Mucosa of gallbladder (tissue), 1 donor: Measurements from ENCODE around the gene ERC2. TPM values are rescaled to one million over a fixed set of nuclear protein-coding genes. Genes with fewer than 3 reads are reported as not detected.
"Not testable (repeated sequence)": the region's sequence is repeated elsewhere in the genome, so short reads cannot be mapped to it uniquely, and the experiment has no call there.

Experiments used
- DNase-seq: peaks from one replicate; pipeline ENCODE4 v3.0.0-alpha.2; 2020; ENCODE audit warnings: low spot score
- total RNA-seq: library from RNA; stranded (reverse); gene quantifications from one replicate; pipeline ENCODE4 v1.2.1, GENCODE V29; 2021
- donor health status: DM: no; HTN: no; CAD: no.

ERC2 gene
- total RNA-seq, 1 donor from 2014 or later, result 4.2 TPM

DNA sequence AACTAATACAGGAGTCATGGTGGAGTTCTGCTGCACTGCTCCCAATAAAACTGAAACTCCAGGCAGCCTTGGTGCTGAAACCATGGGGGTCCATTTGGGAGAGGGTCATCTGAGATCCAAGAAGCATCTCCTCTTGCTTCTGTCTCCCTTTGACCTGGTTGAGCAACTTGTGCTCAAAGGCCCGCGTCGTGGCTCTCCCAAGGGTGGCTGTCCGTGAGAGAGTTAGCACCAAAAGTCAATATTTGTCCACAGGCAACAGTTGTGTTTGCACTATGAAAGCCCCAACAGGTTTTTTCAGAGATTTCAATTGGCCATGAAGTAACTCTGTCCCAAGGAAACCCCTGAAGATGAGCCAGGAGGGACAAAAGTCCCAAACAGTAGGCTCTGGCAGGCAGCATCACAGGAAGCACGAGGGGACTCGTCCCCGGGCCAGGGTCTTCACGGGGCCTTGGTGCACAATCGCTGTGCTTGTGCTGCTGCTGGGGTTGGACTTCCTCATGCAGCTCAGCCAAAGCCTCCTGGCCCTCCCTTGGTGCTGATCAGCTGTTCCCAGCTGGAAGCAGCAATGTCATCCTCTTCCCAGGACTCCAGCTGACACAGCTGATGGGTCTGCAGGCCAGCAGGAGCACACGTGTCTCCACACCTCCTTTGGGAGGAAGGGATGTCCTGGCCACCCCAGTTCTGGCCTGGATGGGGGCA lies 941.8 kb downstream of the ERC2 start:
- DNase-seq, result no peak

DNA sequence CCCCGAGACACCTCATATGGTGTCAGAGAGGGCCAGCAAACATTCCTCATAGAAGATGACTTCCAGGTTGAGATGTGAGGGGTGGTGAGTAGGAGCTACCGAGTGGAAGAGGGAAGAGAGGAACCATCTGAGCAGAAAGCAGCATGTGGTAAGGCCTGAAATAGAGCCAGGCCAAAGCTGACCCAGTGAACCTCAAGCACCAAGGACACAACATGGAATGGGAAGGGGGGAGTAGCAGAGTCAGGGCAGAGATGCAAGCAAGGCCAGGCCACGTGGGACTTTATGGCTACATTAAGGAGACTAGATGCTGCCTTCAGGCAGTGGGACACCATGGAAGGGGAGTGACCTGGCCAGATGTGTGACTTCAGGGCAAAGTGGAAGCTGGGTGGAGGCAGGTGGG lies 942.8 kb downstream of the ERC2 start:
- DNase-seq, result no peak

DNA sequence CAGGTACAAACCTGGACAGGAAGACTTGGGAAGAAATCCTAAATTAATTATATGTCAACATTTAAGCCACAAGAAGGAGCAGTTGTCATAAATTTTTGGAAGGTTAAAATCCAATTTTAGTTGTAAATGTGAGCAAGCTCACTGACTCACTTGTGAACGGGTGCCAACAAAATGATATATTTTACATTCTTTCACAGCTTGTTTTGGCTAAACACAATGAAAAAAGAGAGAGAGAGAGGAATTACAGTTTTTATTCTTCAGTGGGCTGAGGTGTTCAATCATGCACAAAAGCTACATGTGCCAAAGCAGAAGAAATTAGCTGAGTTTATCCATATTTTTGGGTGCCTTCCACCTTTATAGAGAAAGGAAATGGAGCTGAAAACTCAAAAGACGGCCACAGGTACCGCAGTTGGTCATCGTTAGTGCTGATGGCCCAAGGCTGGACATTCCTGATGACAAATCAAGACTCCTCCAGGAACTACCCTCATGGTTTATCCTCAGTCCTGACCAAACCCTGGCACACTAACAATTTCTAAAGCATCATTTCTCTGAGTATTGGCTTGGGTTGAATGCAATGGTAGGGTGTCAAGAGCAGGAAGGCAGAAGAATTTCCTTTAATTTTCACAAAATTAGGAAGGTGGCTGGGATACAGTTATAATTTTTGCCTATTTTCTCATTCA lies 943.6 kb downstream of the ERC2 start:
- DNase-seq, result no peak

DNA sequence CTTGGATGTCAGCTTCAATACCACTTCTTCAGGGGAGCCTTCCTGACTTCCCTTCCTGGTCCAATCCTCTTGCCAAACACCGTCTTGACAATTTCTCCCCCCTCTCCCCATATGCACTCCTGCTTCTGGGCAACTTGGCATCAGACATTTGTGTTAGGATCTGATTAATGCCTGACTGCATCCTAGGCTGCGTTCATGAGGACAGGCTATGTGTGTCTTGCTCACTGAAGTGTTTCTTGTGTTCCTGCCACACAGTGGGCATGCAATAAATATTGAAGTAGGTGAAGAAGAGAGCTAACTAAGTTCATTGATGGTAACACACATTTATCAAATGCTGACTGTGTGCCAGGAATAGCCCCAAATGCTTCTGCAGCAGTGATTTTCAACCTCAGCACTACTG lies 944.8 kb downstream of the ERC2 start:
- DNase-seq, result no peak

DNA sequence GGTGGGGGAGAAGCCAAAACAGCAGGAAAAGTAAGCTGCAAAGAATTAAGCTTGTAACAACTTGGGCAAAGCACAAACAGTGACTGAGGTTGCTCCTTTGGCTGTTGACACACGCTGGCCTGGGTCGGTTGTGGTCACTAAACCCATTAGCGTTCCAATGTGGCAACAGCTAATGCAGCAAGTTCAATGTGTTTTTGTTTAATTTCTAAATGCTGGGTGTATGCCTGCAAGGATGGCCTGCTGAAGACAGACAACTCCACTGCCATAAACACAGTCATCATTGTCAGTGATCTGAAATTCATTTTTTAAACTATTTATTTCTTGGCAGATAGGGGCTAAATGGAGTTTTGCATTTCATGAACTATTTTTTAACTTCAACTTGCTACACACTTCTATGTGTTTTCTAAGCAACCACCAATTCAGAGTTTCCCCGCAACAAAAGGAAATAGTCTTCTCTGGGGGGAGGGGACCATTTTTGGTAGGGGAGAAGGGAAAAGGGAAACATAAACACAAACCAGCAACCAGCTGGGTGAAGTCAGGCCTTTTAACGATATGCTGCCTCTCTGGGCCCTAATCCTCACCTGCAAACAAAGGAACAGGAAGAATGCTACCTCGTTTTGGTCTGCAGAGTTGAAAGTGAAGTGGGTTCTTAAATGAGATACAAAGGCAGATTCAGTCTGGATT lies 946.4 kb downstream of the ERC2 start:
- DNase-seq, result no peak

DNA sequence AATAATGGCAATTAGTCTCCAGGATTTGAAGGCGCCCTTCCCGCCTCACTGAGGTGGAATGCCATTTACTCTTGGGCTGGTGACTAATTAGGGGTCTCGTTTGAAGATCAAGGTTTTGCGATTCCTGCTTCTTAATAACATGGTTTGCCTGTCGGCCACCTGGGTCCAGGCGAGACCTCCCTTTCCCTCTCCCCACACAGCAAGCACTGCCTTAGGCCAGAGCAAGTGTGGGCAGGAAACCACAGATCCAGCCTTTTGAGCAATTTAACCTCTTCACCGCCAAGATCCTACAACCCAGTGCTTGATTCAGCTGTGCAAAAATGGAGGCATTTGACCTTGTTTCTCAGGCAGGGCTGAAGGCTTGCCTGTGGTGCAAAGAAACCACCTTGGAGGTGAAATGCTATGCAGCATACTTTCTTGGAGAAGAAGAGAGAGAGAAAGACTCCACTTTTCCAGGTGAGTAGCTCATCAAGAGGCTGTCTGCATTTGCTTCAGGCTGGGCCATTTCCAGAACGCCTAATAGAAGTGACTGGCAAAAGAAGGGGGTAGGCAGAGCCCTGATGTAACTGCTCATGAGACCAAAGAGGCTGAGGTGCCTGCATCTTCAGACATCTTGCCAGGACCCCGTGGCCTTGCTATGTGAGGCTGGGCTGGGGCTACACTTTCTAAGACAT lies 947.1 kb downstream of the ERC2 start:
- DNase-seq, result no peak

DNA sequence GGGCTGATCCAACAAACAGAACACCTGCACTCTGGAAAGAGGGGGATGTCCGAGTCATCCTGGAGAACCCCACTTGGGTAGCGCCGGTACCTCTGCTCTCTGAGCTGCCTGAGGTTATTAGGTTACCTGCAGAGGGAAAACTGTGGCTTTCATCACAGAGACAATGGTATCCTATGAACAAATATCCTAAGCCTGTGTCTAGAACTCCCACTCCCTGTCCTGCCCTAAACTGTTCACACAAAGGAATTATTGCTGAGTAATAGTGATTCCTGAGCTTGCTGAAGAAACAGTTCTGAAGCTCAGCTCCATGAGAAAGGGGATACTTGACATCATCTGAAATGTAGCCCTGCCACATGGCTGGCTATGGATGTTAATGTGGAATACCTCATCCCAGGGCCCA lies 949.2 kb downstream of the ERC2 start:
- DNase-seq, result no peak

DNA sequence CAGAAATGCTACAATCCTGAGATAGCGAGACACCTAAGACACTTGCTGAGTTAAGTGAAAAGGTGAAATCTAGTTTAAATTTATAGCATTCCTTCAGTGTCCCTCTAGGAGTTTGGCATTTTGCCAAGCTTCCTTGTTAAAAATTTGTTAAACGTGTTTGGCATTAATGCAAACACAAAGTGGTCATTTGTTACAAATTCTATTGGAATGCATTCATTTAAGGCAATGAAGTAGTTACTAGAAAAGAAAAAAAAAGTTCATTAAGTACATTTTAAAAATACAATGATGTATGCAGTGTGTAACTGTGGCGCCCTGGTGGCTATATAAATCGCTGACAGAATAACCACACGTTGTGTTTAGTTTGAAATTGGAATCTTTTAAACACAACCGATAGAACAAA lies 949.8 kb downstream of the ERC2 start:
- no peak for DNase-seq

DNA sequence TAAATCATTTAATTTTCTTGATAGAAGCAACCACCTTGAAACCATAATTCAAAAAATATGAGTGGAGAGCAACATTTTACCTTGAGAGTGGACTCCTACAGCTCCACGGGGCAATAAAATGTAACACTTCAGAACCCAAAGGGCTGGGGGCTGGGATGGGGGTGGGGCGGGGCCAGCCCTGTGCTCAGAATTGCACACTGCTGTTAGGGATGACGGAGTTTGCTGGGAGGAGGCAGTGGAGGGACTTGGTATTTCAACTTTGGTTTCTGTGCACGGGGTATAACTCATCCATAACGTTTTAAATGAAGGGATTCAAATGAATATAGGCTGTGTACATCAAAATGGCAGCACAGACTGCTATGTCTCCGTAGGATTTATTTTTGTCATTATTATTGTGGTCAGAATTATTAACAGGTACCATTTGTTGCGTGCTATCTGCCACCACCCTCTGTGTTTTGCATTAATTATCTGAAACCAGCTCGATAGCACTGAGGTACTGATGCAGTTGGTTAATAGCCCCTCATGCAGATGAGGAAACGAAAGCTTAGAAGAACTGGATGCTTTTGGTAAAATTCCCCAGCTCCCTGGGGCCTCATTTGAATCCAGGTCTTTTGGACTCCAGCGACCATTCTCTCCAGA lies 951.8 kb downstream of the ERC2 start:
- no peak for DNase-seq

DNA sequence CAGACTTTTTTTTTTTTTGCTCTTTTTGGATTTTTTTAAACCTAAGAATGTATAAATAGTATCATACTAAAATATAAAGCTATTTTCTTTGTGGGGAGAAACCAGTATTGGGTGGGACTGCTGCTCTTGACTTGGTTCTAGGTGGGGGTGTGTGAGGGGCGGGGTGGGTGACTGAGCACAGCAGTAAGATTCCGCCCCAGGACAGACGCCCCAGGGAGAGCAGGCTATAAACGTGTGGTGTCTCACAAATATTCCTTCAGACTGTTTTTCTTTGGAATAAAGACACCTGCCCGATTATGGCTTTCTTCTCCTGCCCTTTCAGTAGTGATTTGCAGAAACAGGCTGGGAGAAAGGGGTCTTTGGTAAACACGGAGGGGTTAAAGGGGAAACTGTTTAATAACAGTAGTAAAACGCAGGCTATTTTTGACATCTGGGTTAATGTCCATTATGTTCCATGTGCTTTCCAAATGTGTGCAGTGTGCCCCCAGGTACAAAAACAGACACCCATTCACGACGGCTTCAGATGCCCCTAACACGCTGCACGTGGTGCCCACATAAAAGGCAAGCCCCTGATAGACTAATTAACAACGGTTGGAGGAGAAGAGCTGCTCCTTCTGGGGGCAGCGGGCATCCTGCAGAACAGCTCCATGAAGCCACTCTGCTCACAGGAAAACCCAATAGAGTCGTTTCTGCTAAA lies 952.6 kb downstream of the ERC2 start:
- no peak for DNase-seq

DNA sequence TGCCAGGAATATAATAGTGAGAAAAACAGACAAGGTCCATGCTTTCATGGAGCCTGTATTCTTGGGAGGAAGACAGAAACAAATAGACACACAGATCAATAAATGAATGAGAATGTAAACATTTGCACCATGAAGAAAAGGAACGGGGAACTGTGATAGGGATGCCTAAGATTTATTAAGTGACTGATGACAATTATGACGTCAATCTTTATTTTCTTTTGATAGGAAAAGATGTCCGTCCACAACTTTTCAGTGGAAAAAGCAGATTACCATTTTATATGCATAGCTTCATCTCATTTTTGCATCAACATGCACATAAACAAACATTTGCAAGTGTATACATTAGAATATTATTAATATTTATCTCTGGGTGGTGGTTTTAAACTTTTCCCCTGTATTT lies 953.3 kb downstream of the ERC2 start:
- DNase-seq, result no peak

DNA sequence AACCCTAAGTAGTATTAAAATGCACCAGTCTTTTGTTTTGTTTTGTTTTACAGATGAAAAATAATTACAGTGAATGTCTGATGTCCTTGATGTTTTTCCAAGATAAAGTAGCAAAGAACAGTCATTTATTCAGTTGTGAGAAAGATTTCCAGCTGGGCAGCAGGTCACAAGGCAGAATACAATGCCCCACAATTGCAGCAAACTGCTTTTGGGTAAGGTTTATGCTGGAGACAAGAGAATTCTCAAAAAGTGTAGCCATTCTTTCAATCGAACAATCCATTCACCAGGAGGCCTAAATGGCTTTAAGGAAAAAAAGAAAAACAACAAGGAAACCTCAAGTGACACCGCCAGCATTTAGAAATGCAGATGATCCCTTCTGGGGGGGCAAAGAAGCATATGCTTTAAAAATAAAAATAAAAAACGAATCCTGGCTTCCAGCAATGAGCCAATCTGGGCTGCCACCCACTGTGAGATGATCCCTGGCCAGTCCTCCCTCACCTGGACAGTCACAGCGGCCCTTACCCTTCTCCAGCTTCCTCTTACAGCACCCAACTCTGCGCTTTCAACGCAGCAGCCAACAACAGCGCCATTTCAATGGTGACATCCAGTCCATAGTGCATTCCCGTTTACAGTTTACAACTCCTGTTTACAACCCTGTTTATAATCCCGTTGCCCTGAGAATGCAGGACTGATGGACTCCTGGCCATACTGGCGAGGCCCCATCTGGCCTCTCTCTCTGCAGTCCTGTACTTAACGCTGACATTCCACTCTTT lies 955.5 kb downstream of the ERC2 start:
- DNase-seq, result no peak

DNA sequence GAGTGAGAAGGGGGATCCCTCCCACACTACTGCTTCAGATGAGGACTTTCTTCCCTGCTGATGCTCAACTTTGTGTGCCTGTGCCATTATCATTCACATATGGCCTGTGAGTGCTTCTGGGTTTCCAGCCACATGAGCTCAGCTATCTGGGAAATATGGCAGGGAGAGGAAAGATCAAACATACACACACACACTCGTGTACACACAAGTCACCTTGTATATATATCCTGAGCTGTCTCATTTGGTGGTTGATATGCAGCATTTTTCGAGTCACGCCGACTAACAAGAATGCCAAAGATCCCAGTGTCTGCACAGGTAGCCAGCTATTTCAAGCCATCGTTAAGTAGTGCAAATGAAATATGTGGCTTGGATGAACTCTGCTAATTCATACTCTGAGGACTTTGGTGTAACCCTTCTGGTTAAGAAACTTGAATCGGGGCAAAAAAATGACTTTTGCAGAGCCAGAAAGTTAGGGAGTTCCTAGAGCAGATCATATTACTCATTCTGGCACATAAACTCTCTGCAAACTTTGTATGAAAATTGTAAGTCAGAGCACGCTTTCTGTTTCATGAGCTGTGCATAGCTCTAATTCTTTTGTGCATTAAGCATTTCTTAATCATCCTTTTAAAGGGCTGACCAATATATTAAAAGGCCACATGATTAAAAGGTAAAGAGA lies 956.2 kb downstream of the ERC2 start:
- DNase-seq, result no peak

DNA sequence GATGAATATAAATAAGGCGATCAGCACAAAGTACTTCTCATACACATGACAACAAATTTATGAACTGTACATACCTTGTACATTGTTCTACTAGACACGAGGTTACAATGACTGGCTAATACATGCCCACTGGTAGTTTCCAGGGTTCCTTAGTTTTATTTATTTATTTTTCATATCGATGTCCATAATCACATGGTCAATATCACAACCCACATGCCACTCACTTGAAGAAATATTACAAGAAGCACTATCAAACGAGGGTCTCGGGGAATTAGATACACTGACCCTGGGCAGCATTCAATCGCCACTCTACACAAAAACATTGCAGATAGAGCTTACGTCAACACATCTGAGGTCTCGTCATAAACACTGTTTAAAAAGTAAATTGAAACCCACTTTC lies 959.9 kb downstream of the ERC2 start:
- DNase-seq, result no peak

DNA sequence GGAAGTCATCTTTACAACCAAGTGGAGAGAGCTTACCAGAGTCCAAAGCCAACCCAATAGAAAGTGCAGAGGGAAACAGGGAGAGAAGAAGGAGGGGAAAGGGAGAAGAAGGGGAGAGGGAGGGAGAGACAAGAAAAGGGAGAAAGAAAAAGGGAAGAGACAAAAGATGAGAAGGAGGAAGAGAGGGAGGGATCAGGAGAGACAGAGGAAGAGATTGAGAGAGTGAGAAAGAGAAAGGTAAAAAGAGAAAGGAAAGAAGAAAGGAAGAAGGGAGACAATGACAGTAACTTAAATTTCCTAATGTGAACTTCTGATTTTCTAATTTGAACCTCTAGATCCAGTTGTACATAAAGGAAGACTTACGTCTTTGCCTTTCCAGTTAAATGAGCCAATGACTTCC lies 960.5 kb downstream of the ERC2 start:
- DNase-seq, result no peak

DNA sequence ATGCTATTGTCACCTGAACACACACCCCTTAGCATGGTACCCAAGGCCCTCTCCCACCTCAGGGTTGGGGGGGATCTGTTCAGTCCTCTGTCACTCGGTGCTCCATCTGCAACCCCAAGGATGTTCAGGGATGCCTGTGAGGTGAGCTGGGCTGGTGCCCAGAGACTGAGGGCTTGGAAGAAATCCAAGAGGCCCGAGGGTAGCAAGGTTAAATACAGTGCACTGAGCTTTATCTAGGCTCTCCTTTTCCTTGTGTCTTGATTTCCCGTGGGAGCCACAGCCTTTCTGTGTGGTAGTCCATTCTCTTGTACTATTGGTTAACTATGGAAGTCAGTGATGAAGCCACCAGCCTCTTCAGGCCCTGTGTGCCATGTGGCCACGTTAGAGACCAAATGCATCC lies 962.5 kb downstream of the ERC2 start:
- DNase-seq, result no peak

DNA sequence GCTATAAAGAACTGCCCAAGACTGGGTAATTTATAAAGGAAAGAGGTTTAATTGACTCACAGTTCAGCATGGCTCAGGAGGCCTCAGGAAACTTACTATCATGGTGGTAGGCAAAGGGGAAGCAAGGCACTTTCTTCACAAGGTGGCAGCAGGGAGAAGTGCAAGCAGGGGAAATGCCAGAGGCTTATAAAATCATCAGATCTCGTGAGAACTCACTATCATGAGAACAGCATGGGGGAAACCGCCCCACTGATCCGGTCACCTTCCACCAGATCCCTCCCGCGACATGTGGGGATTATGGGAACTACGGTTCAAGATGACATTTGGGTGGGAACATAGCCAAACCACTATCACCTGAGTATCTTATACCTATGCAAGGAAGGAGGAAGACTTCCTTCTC lies 963.2 kb downstream of the ERC2 start:
- DNase-seq, result not testable (repeated sequence)

DNA sequence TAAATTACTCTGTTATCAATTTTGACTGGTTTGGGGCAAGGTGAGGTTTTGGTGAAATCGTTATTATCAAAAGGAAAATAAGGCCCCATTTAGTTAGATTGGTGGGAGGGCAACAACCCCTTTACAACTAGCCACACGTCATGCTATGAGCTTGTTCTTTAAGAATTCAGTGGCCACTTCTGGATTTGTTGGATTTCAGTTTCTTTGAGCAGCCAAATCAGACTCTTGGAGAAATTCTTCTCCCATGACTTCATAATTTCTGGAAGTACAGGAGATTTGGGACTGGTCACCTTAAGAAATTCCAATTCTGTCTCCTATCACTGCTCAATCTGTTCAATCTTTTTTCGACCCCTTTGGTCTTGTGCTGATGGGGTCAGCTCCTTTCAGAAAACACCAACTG lies 966.4 kb downstream of the ERC2 start:
- DNase-seq, result no peak

DNA sequence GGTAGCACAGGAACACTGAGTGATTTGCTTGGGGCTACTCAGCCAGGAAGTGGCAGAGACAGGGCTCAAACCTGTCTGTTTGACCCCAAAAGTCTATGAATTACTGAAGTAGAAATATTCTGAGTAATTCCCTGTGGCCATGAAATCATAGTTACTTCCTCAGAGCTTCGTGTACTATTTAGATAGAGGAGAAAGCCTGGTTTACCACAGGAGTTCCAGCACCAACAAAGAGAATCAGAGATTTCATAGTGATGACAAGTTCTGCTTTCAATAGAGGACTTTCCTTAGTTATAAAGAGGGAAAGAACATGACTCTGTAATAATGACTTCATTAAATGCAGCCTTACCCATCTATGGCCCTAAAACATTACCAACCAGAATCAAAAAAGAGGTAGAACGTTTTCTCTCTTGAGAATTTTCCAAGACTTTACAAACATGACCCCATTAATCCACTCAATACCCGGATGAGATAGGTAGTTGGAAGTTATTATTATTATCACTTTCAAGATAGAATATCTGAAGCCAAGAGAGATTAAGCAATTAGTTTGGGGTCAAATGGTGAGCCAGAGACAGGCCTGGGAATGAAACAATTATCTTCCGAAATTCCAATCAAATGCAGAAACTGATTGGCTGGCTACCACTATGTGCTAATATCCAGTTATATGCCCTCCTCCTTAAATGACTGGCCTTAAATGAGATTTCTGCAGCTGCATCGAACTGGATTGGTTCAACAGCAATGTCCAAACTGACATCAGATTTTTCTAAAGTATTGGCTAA lies 967.5 kb downstream of the ERC2 start:
- DNase-seq, result no peak
